IMR-90 (cell line): Measurements from ENCODE around the gene GALNT14. TPM values are rescaled to one million over a fixed set of nuclear protein-coding genes. Genes with fewer than 3 reads are reported as not detected.

Experiments
- ATAC-seq: fragments of 200-7000 bp; cut with Tn5 transposase; 2 replicates; pipeline ENCODE4 v1.9.1; 2020; ENCODE audit warnings: low read depth, mild to moderate bottlenecking, moderate library complexity
- BruUV-seq: library from RNA; stranded (reverse); fragments of 400-500 nt; replicated peaks from 2 replicates; lab custom pipeline; 2021; lab: Mats Ljungman, UMichigan
- CTCF ChIA-PET: fragments of 300-600 bp; formaldehyde crosslinking; extraction: SDS; loops from one replicate; lab custom pipeline; 2021; ENCODE audit warnings: antibody characterized with exemption; lab: Yijun Ruan, JAX
- POLR2A ChIA-PET: fragments of 300-600 bp; sonication (Branson Sonifier 250); formaldehyde crosslinking; loops from one replicate; lab custom pipeline; 2022; ENCODE audit warnings: antibody characterized with exemption; ENCODE audit not compliant: unreplicated experiment; lab: Charles Lee
- DNase-seq: peaks from one replicate; pipeline ENCODE4 v3.0.0; 2013
- H2AFZ ChIP-seq: replicated peaks from 2 replicates; pipeline ENCODE3; 2013; ENCODE audit warnings: low read length, mild to moderate bottlenecking; ENCODE audit not compliant: poor library complexity
- H2AK5ac ChIP-seq: 2 replicates; pipeline ENCODE4 v1.6.1; 2013; ENCODE audit warnings: low read depth, low read length, inconsistent platforms
- H2AK9ac ChIP-seq: replicated peaks from 2 replicates; pipeline ENCODE3; 2013; ENCODE audit warnings: mild to moderate bottlenecking, low read depth, low read length, moderate library complexity; ENCODE audit not compliant: poor library complexity
- H2BK120ac ChIP-seq: 2 replicates; pipeline ENCODE4 v1.6.1; 2013; ENCODE audit warnings: low read depth, low read length, inconsistent platforms
- H2BK15ac ChIP-seq: 3 replicates; pipeline ENCODE4 v1.6.1; 2013; ENCODE audit warnings: low read depth, low read length, inconsistent platforms
- H2BK20ac ChIP-seq: 2 replicates; pipeline ENCODE4 v1.6.1; 2013; ENCODE audit warnings: low read depth, mild to moderate bottlenecking, inconsistent platforms, low read length, moderate library complexity
- H2BK5ac ChIP-seq: 2 replicates; pipeline ENCODE4 v1.6.1; 2013; ENCODE audit warnings: mild to moderate bottlenecking, low read depth, low read length, inconsistent platforms; ENCODE audit not compliant: poor library complexity, severe bottlenecking
- H3K14ac ChIP-seq: replicated peaks from 2 replicates; pipeline ENCODE4 v1.6.1; 2013; ENCODE audit warnings: low read depth, low read length, inconsistent platforms
- H3K18ac ChIP-seq: 2 replicates; pipeline ENCODE4 v1.6.1; 2013; ENCODE audit warnings: low read depth, low read length, control low read depth
- H3K23ac ChIP-seq: 2 replicates; pipeline ENCODE4 v1.6.1; 2013; ENCODE audit warnings: low read depth, low read length, inconsistent platforms
- H3K27ac ChIP-seq: 2 replicates; pipeline ENCODE4 v1.5.1; 2013; ENCODE audit warnings: mild to moderate bottlenecking, control low read depth, low read length; ENCODE audit not compliant: insufficient read depth
- H3K27me3 ChIP-seq: 2 replicates; pipeline ENCODE4 v1.6.1; 2013; ENCODE audit warnings: low read length; ENCODE audit not compliant: control insufficient read depth, insufficient read depth
- H3K36me3 ChIP-seq: 2 replicates; pipeline ENCODE4 v1.6.1; 2013; ENCODE audit warnings: low read length, mixed read lengths; ENCODE audit not compliant: control insufficient read depth, insufficient read depth
- H3K4ac ChIP-seq: 2 replicates; pipeline ENCODE4 v1.6.1; 2013; ENCODE audit warnings: low read depth, low read length, inconsistent platforms
- H3K4me1 ChIP-seq: 2 replicates; pipeline ENCODE4 v1.6.1; 2013; ENCODE audit warnings: low read length, mixed read lengths; ENCODE audit not compliant: control insufficient read depth, insufficient read depth
- H3K4me2 ChIP-seq: 2 replicates; pipeline ENCODE4 v1.6.1; 2013; ENCODE audit warnings: low read depth, mild to moderate bottlenecking, control low read depth, low read length, moderate library complexity
- H3K4me3 ChIP-seq: 2 replicates; pipeline ENCODE4 v1.5.1; 2013; ENCODE audit warnings: low read depth, mild to moderate bottlenecking, control low read depth, low read length, moderate library complexity; ENCODE audit not compliant: insufficient read depth
- H3K56ac ChIP-seq: 2 replicates; pipeline ENCODE4 v1.6.1; 2013; ENCODE audit warnings: low read length, inconsistent platforms; ENCODE audit not compliant: insufficient read depth; ENCODE audit errors: extremely low read depth
- H3K79me1 ChIP-seq, 2 experiments: 2 replicates each; pipeline ENCODE4 v1.6.1; 2013; ENCODE audit warnings: low read length in 2 of 2, inconsistent platforms in 1 of 2, low read depth in 1 of 2
- H3K9ac ChIP-seq: 2 replicates; pipeline ENCODE4 v1.6.1; 2013; ENCODE audit warnings: low read depth, low read length, control low read depth
- H3K9me1 ChIP-seq: 2 replicates; pipeline ENCODE4 v1.6.1; 2013; ENCODE audit warnings: low read length, inconsistent platforms; ENCODE audit not compliant: insufficient read depth
- H3K9me3 ChIP-seq: 2 replicates; pipeline ENCODE4 v1.6.1; 2013; ENCODE audit warnings: low read length; ENCODE audit not compliant: control insufficient read depth, insufficient read depth
- H4K20me1 ChIP-seq: 2 replicates; pipeline ENCODE4 v1.6.1; 2013; ENCODE audit warnings: low read length, inconsistent platforms; ENCODE audit not compliant: insufficient read depth
- H4K5ac ChIP-seq: 2 replicates; pipeline ENCODE4 v1.6.1; 2013; ENCODE audit warnings: mild to moderate bottlenecking, low read depth, low read length, control low read depth
- H4K8ac ChIP-seq, 2 experiments: 2 replicates each; pipeline ENCODE4 v1.6.1; 2013; ENCODE audit warnings: low read depth in 2 of 2, low read length in 2 of 2, control low read depth in 1 of 2, inconsistent platforms in 1 of 2
- H4K91ac ChIP-seq: 2 replicates; pipeline ENCODE4 v1.6.1; 2013; ENCODE audit warnings: low read depth, low read length, inconsistent platforms; ENCODE audit not compliant: insufficient read depth
- BHLHE40 ChIP-seq: fragments of 150-350 bp; IDR thresholded peaks from 2 replicates; pipeline ENCODE4 v1.6.1; 2016; ENCODE audit warnings: mild to moderate bottlenecking, low read depth, low read length
- CEBPB ChIP-seq: IDR thresholded peaks from 2 replicates; pipeline ENCODE4 v1.6.1; 2012; ENCODE audit warnings: low read depth, low read length, improper control_type of control experiment
- CHD1 ChIP-seq: IDR thresholded peaks from 2 replicates; pipeline ENCODE4 v1.6.1; 2012; ENCODE audit warnings: low read depth, low read length, improper control_type of control experiment
- CTCF ChIP-seq: conservative IDR thresholded peaks from 2 replicates; pipeline ENCODE4 v1.5.1; 2012; ENCODE audit warnings: mild to moderate bottlenecking, low read depth, low read length, improper control_type of control experiment
- ELK1 ChIP-seq: fragments of 150-350 bp; IDR thresholded peaks from 2 replicates; pipeline ENCODE4 v1.6.1; 2016; ENCODE audit warnings: low read depth, mild to moderate bottlenecking, low read length, moderate library complexity, borderline replicate concordance
- FOS ChIP-seq: fragments of 150-350 bp; IDR thresholded peaks from 2 replicates; pipeline ENCODE4 v1.6.1; 2016; ENCODE audit warnings: low read depth, low read length
- MAFK ChIP-seq: IDR thresholded peaks from 2 replicates; pipeline ENCODE4 v1.6.1; 2012; ENCODE audit warnings: low read depth, low read length, improper control_type of control experiment
- MAZ ChIP-seq: IDR thresholded peaks from 2 replicates; pipeline ENCODE4 v1.6.1; 2012; ENCODE audit warnings: low read depth, mild to moderate bottlenecking, low read length, improper control_type of control experiment, moderate library complexity, borderline replicate concordance
- MXI1 ChIP-seq: IDR thresholded peaks from 2 replicates; pipeline ENCODE4 v1.6.1; 2012; ENCODE audit warnings: low read depth, mild to moderate bottlenecking, low read length, moderate library complexity, borderline replicate concordance
- NFE2L2 ChIP-seq: fragments of 150-350 bp; IDR thresholded peaks from 2 replicates; pipeline ENCODE4 v1.6.1; 2016; ENCODE audit warnings: low read depth, mild to moderate bottlenecking, low read length
- POLR2A ChIP-seq: IDR thresholded peaks from 2 replicates; pipeline ENCODE4 v1.6.1; 2012; ENCODE audit warnings: mild to moderate bottlenecking, low read depth, low read length
- RAD21 ChIP-seq: IDR thresholded peaks from 2 replicates; pipeline ENCODE4 v1.6.1; 2012; ENCODE audit warnings: low read length, improper control_type of control experiment
- RCOR1 ChIP-seq: IDR thresholded peaks from 2 replicates; pipeline ENCODE4 v1.6.1; 2012; ENCODE audit warnings: mild to moderate bottlenecking, low read length, improper control_type of control experiment; ENCODE audit not compliant: insufficient replicate concordance
- RFX5 ChIP-seq: IDR thresholded peaks from 2 replicates; pipeline ENCODE4 v1.8.0; 2012; ENCODE audit warnings: low read depth, mild to moderate bottlenecking, low read length, moderate library complexity
- SMC3 ChIP-seq: fragments of 150-350 bp; IDR thresholded peaks from 2 replicates; pipeline ENCODE4 v1.6.1; 2016; ENCODE audit warnings: low read depth, mild to moderate bottlenecking, antibody characterized with exemption, low read length, moderate library complexity
- USF2 ChIP-seq: fragments of 150-350 bp; IDR thresholded peaks from 2 replicates; pipeline ENCODE4 v1.6.1; 2017; ENCODE audit warnings: mild to moderate bottlenecking, antibody characterized with exemption, low read length, low read depth
- WGBS, 2 experiments: methylation state at CpG; one replicate each; pipeline versions ENCODE4 v1.1.5 to v1.1.7; 2013; ENCODE audit warnings: missing lambda C conversion rate in 2 of 2; ENCODE audit not compliant: insufficient read length in 1 of 2; ENCODE audit errors: extremely low coverage in 2 of 2; 5-methylcytosine and 5-hydroxymethylcytosine counted together
- dilution Hi-C: fragments of 300-500 bp; cut with HindIII; formaldehyde crosslinking; loops from one replicate; pipeline ENCODE4 v1.14.3; 2018; ENCODE audit warnings: low sequenced_read_pairs; ENCODE audit not compliant: unreplicated experiment
- in situ Hi-C: fragments of 300-500 bp; cut with MboI; formaldehyde crosslinking; loops from 3 replicates; pipeline ENCODE4 v1.14.3; 2019; ENCODE audit warnings: low sequenced_read_pairs, inconsistent platforms, mixed read lengths
- intact Hi-C: fragments of 100-400 bp; cut with micrococcal nuclease; formaldehyde crosslinking; loops from 2 replicates; pipeline ENCODE4 v1.10.0; 2022
- polyA plus RNA-seq, 3 experiments: library from polyadenylated mRNA; depleted of rRNA; stranded (reverse); fragments of >200 nt; gene quantifications; 2 replicates each; pipeline ENCODE4 v1.2.3, GENCODE V29; 2012; ENCODE audit warnings: low replicate concordance in 1 of 3
- total RNA-seq: library from RNA; depleted of rRNA; stranded (reverse); fragments of >200 nt; gene quantifications from 2 replicates; pipeline ENCODE4 v1.2.3, GENCODE V29; 2012

The GALNT14 gene
- total and polyA plus RNA-seq, 2 of the 4 experiments (the other 2 are of a cell fraction), result 0.15 to 0.18 TPM

GRCh38 chr2:31141443-31142085 lies 3.3 kb upstream of the GALNT14 start:
- CTCF ChIA-PET, result interaction anchor here (0.9 kb wide), 1 partner anchor 9 kb away, joined by 3 read pairs; no protein-coding TSS in a partner anchor
- no peak overlapping the region for H4K91ac ChIP-seq
- no peaks in the 10 kb centered on the region for H4K20me1 ChIP-seq
- POLR2A ChIA-PET, result no interaction called here
- H4K8ac ChIP-seq, result no peak overlapping the region
- ATAC-seq (no peak), DNase-seq (no peak)
- H3K36me3 ChIP-seq, result no peaks in the 10 kb centered on the region
- H3K18ac ChIP-seq, result no peak overlapping the region
- 40% methylated on average over 1 of the region's 15 CpGs; no CpG with 5 or more reads in 1 of the 2 experiments for WGBS, 2 experiments
- H2AK9ac ChIP-seq, result no peak overlapping the region
- no peak overlapping the region for H2BK15ac ChIP-seq
- TF ChIP-seq CEBPB, result no peak
- TF ChIP-seq RCOR1, result no peak
- no peak for TF ChIP-seq USF2
- no peak for TF ChIP-seq CHD1
- no peak for TF ChIP-seq ELK1
- TF ChIP-seq CTCF, result no peak
- no peak for TF ChIP-seq MAFK
- TF ChIP-seq NFE2L2, result no peak
- TF ChIP-seq MXI1, result no peak
- TF ChIP-seq RAD21, result no peak
- TF ChIP-seq BHLHE40, result no peak
- no peak for TF ChIP-seq MAZ
- no peak for TF ChIP-seq FOS
- no peak for TF ChIP-seq SMC3
- TF ChIP-seq POLR2A, result no peak
- no peak for TF ChIP-seq RFX5
- intact Hi-C loops, result no loop called here
- H3K27ac ChIP-seq, result no peak overlapping the region
- H3K23ac ChIP-seq, result no peak overlapping the region
- no peak overlapping the region for H4K5ac ChIP-seq
- no peak overlapping the region for H2BK20ac ChIP-seq
- no peak overlapping the region for H3K9ac ChIP-seq
- H2BK5ac ChIP-seq, result no peak overlapping the region
- H2BK120ac ChIP-seq, result no peak overlapping the region
- H3K4me2 ChIP-seq, result no peak overlapping the region
- H3K14ac ChIP-seq, result no peak overlapping the region
- no TSS peak for BruUV-seq
- in situ Hi-C loops, result no loop called here
- dilution Hi-C loops, result no loop called here
- no peaks in the 10 kb centered on the region for H3K79me1 ChIP-seq
- H3K4ac ChIP-seq, result no peak overlapping the region
- no peak overlapping the region for H3K4me3 ChIP-seq
- H3K9me3 ChIP-seq, result no peaks in the 10 kb centered on the region
- H3K56ac ChIP-seq, result no peak overlapping the region
- peaks cover 49% of the 10 kb centered on the region for H3K27me3 ChIP-seq
- no peak overlapping the region for H2AFZ ChIP-seq
- no peaks in the 10 kb centered on the region for H3K9me1 ChIP-seq
- H2AK5ac ChIP-seq, result no peak overlapping the region
- H3K4me1 ChIP-seq, result no peaks in the 10 kb centered on the region
